ENCODE data around the gene KRTAP10-3. TPM values are rescaled to one million over a fixed set of nuclear protein-coding genes. Genes with fewer than 3 reads are reported as not detected.

KRTAP10-3 gene
- total and polyA plus RNA-seq, 11 donors: not detected

DNA sequence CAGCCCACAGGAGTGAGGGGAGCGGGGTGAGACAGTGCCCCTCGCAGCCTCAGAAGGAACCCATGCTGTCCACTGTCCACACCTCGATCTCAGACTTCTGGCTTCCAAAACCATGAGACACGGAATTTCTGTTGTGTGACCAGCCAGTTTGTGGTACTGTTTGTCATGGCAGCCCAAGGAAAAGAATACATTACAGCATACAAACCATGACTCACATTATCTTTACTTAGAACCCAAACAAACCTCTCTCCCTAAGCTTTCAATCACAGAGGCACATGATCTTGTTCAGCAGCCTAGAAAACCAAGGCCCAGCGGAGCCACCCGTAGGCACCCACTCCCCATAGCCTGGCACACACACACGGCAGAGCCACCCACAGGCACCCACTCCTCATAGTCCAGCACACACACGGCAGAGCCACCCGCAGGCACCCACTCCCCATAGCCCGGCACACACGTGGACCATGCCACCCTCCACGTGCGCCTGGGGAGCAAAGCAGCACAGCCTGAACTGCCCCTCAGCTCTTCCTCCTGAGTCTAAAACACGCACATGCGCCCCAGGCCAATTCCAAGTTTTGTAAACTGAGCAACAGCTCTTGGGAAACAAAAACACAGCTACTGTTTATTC is 14.5 kb upstream of the KRTAP10-3 start:
- ATAC-seq (no peak), DNase-seq (no peak)
- Histone ChIP-seq H3K27me3 (peaks cover 0 to 21% (median 0%) of the 10 kb centered on the region in 9 donors), H3K4me1 (no peaks in the 10 kb centered on the region), H3K27ac (no peak overlapping the region), H3K4me3 (no peak overlapping the region), H3K9me3 (peaks cover 0 to 34% (median 9%) of the 10 kb centered on the region in 12 donors), H3K36me3 (no peaks in the 10 kb centered on the region)
- intact Hi-C loops (cut with DNase I): no loop called here
- 79 to 87% (median 83%) methylated on average over 15 of the region's 15 CpGs for WGBS, 4 donors
- TF ChIP-seq, protein P1, sequence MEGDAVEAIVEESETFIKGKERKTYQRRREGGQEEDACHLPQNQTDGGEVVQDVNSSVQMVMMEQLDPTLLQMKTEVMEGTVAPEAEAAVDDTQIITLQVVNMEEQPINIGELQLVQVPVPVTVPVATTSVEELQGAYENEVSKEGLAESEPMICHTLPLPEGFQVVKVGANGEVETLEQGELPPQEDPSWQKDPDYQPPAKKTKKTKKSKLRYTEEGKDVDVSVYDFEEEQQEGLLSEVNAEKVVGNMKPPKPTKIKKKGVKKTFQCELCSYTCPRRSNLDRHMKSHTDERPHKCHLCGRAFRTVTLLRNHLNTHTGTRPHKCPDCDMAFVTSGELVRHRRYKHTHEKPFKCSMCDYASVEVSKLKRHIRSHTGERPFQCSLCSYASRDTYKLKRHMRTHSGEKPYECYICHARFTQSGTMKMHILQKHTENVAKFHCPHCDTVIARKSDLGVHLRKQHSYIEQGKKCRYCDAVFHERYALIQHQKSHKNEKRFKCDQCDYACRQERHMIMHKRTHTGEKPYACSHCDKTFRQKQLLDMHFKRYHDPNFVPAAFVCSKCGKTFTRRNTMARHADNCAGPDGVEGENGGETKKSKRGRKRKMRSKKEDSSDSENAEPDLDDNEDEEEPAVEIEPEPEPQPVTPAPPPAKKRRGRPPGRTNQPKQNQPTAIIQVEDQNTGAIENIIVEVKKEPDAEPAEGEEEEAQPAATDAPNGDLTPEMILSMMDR (IDR thresholded peaks at IDR 0.05): no peak

DNA sequence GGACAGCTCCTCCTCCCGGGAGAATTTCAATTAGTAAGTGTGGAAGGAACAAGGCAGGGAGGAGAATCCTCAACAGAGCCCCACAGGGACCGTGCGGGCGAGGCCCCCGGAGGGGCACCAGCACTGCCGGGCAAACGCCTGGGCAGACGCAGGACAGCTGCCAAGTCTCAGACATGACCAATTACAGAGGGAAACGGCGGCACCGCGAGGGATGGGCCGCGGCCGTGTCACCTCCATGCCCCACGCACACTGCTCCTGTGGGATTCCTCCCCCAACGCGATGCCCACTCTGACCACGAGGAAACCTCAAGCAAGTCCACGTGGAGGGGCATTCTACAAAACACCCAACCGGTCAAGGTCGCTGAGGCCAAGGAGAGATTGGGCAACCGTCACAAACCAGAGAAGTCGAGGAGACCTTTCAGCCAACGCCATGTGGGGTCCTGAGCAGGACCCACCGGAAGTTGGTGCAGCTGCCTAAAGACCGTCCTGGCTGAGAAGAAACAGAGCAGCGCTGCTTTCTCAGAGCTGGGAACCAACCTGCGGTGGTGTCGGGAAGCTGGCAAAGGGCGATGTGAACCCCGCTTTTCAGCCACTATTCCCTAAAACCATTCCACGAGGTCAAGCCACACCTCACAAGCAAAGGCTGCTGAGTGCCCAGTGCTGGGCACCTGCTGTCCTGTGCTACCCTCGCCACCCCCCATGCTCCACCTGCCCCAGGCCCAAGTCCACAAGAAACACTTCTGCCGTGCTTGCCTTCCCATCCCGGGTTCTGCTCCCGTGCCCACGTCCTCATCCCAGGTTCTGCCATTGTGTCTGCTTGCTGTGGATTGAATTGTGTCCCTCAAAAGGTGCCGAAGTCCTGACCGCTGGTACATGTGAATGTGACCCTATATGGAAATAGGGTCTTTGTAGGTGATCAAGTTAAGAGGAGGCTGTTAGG is 13.5 kb upstream of the KRTAP10-3 start:
- Histone ChIP-seq H3K36me3 (no peaks in the 10 kb centered on the region), H3K4me1 (peaks cover 0 to under 1% (median 0%) of the 10 kb centered on the region in 12 donors), H3K4me3 (no peak overlapping the region), H3K27ac (no peak overlapping the region), H3K27me3 (peaks cover 0 to 22% (median 0%) of the 10 kb centered on the region in 9 donors), H3K9me3 (peaks cover 0 to 24% (median 6%) of the 10 kb centered on the region in 12 donors)
- TF ChIP-seq, protein P1 (IDR thresholded peaks at IDR 0.05): no peak
- intact Hi-C loops (cut with DNase I): no loop called here
- DNase-seq (no peak), ATAC-seq (no peak)
- WGBS, 4 donors: 89 to 91% (median 90%) methylated on average over 40 of the region's 40 CpGs

DNA sequence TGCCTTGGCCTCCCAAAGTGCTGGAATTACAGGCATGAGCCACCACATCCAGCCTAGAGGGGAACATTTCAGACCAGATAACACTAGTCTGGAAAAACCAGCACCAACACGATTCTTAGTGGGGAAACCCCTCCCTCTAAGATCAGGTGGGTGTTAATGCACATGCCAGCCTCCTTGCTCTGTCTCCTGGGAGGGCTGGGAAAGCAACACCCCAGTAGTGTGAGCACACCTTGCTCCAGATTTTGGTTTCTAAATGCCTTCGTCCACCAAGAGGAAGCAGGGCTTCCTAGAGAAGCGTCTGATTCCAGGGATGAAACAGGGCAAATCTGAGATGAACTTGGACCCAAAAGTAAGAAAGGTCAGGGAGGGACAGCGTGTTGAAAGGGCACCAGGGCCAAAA is 12.7 kb upstream of the KRTAP10-3 start:
- WGBS, 4 donors: 64 to 93% (median 82%) methylated on average over 3 to 4 of the region's 4 CpGs
- H3K4me1 ChIP-seq: peaks cover 0 to 8% (median 0%) of the 10 kb centered on the region in 12 donors
- peaks cover 0 to 22% (median 0%) of the 10 kb centered on the region in 9 donors for H3K27me3 ChIP-seq
- no peak for TF ChIP-seq POLR2A (IDR thresholded peaks at IDR 0.05)
- TF ChIP-seq, protein P1 (IDR thresholded peaks at IDR 0.05): no peak
- H3K9me3 ChIP-seq: peaks cover 0 to 16% (median 2%) of the 10 kb centered on the region in 12 donors
- H3K27ac ChIP-seq: no peak overlapping the region
- no peaks in the 10 kb centered on the region for H3K36me3 ChIP-seq
- no peak overlapping the region for H3K4me3 ChIP-seq
- ATAC-seq: no peak
- intact Hi-C loops (cut with DNase I): no loop called here
- DNase-seq: no peak

DNA sequence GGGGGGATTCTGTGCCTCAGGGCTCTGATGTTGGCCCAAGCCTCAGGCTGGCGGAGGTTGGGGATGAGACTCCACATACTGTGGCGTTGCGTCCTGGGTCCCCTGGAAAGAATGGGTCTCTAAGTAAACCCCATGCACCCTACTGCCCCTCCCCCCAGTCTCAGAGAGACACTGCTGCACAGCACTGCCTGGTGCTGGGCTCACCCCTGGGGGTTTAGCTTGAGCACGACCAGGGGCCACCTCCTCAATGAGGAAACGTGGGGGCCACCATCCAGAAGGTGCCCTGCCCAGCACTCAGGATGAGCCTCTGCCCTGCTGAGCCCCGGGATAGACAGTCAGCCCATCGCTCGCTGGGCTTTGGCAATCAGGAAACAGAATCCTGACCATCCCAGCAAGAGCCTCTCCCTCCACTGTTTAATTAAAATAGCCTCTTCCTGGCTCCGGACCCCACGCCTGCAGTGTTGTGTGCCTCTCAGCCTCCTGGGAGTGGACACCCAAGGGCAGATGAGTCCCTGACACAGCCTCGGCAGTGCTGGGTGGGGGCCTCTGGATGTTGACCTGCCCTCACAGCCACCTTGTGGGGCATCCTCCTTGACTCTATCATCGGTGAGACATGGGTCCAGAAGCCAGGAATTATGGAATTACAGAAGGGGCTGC is 11.4 kb upstream of the KRTAP10-3 start:
- no peak overlapping the region for H3K4me3 ChIP-seq
- ATAC-seq: no peak
- no peak overlapping the region for H3K27ac ChIP-seq
- peaks cover 0 to 19% (median 0%) of the 10 kb centered on the region in 9 donors for H3K27me3 ChIP-seq
- peaks cover 0 to 19% (median 0%) of the 10 kb centered on the region in 12 donors for H3K4me1 ChIP-seq
- no peak for TF ChIP-seq POLR2A (IDR thresholded peaks at IDR 0.05)
- TF ChIP-seq, protein P1 (IDR thresholded peaks at IDR 0.05): no peak
- DNase-seq: no peak
- no peaks in the 10 kb centered on the region for H3K36me3 ChIP-seq
- WGBS, 4 donors: 72 to 89% (median 83%) methylated on average over 6 to 12 of the region's 12 CpGs
- intact Hi-C loops (cut with DNase I): no loop called here
- H3K9me3 ChIP-seq: peaks cover 0 to 16% (median 2%) of the 10 kb centered on the region in 12 donors

Measured in heart left ventricle (tissue), 16 donors.